SH-SY5Y (cell line): ENCODE results near the gene KCTD1.

Experiments used
- GATA2 ChIP-seq: IDR thresholded peaks from 2 replicates; pipeline ENCODE4 v1.6.1; 2011; ENCODE audit warnings: mild to moderate bottlenecking, low read depth, low read length
- GATA3 ChIP-seq: IDR thresholded peaks from 2 replicates; pipeline ENCODE4 v1.6.1; 2011; ENCODE audit warnings: low read depth, mild to moderate bottlenecking, low read length, moderate library complexity

GRCh38 chr18:26543373-26543772, 5.0 kb downstream of the KCTD1 start:
- TF ChIP-seq GATA2 (no peak), GATA3 (no peak)
